GM21737 (cell line): ENCODE data around the gene TMEM218.
"Not testable (repeated sequence)": the region's sequence is repeated elsewhere in the genome, so short reads cannot be mapped to it uniquely, and the experiment has no call there.

ENCODE experiments used
- ATAC-seq: cut with Tn5 transposase; IDR thresholded peaks from one replicate; pipeline ENCODE4 v1.9.1; 2021; ENCODE audit warnings: mild to moderate bottlenecking, moderate library complexity; ENCODE audit not compliant: unreplicated experiment

Gene TMEM218

DNA sequence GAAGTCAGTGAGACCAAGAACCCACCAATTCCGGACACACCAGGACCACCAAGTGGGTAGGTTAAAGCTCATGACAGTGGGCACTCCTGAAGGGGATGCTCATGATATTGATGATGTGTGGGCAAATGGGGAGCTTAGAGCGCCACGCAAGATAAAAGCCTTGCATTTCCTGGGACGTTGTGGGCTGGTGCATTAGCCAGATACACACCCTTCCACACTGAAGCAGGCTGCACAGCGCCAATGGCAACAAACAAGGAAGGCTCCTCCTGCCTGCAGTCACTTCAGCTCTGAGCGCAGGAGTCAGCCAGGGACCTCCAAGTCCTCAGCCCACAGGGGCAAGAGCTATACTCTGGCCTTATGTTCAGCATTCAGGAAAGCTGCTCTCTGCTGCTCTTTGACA is 20.6 kb downstream of the TMEM218 start:
- no peak for ATAC-seq

DNA sequence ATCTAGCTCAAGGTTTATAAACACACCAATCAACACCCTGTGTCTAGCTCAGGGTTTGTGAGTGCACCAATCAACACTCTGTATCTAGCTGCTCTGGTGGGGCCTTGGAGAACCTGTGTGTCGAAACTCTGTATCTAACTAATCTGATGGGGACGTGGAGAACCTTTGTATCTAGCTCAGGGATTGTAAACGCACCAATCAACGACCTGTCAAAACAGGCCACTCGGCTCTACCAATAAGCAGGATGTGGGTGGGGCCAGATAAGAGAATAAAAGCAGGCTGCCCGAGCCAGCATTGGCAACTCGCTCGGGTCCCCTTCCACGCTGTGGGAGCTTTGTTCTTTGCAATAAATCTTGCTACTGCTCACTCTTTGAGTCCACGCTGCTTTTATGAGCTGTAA is 21.3 kb downstream of the TMEM218 start:
- ATAC-seq: not testable (repeated sequence)

DNA sequence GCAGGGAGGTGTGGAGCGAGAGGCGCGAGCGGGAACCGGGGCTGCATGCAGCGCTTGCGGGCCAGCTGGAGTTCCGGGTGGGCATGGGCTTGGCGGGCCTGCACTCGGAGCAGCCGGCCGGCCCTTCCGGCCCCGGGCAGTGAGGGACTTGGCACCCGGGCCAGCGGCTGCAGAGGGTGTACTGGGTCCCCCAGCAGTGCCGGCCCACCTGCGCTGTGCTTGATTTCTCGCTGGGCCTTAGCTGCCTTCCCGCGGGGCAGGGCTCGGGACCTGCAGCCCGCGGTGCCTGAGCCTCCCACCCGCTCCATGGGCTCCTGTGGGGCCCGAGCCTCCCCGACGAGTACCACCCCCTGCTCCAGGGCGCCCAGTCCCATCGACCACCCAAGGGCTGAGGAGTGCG is 21.9 kb downstream of the TMEM218 start:
- not testable (repeated sequence) for ATAC-seq

DNA sequence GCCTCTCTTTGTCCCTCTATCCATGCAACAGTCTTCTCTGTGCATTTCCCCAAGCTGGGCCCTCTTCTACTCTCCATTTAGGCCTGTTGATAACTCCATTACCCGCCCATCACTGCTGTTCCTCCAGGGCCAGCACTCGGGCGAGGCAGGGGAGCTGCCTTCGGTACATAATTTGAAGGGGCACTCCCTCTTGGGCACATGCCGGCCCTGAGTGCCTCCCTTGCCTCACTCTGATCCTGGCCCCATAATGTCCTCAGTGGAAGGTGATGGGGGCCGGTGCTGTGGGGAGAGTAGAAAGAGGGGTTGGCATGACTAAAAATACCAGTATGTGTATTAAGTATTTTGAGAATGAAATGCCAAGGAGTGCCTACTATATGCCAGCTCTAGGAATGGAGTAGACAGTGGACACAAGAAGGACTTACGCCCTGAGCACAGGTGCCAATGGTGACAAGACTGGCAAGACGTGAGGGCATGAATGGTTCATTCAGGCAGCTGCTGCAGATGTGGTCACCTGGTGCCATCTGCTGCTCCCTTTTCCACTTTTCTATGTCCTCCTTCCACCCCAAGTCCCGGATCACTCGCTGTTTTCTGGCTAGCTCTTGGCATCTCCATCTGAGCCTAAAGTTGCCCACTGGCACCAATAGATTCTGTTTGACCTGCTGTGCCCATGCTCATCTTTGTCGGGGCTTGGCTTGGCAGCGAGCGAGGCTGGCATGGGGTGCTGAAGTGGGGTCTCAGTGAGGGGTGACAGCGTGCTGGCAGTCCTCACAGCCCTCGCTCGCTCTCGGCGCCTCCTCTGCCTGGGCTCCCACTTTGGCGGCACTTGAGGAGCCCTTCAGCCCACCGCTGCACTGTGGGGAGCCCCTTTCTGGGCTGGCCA is 22.6 kb downstream of the TMEM218 start:
- ATAC-seq: no peak

DNA sequence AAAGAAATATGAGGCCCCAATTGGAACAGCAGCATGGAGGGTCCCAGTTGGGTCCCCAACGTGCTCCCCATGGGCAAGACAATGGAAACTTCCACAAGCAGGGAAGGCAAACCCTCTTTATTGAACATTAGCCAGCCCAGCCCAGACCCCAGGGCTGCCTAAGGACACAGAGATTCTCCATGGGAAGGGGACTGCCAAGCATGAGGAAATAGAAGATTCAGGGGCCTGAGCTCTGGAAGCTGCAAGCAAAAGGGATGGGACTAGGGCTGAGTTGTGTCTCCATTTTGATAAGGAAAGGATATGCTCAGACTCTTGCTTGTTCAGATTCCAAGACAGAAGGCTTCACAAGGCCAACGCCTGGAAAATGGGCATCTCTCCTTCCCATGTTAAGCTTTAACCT is 23.3 kb downstream of the TMEM218 start:
- no peak for ATAC-seq

DNA sequence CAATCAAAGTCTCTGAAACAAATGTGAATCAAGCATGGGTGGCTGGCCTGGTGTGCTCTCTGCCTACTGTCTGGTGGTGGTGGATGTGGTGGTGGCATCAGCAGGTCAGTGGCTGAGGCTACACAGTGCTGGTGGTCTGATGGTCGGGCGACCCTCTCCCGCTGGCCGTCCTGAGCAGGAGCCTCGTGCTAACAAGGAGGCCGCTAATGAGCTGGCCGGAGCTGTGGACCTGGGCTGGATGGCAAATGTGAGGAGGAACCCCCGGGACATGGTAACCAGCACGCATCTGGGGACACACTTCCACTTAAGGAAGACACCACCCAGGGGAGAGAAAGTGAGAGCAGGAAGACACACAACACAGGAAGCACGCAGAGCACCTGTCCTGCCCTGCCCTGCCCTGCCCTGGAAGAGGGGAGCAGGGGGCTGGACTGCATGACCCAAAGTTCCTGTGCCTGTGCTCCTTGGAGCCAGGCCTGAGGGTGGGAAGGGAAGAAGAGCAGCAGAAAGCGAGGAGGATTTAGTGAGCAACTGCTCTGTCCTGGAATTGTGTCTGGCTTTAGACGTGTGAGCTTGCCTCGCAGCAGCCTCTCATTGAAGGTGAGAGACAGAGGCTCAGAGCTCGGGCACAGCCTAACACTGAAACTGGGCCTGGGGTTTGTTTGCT is 24.7 kb downstream of the TMEM218 start:
- ATAC-seq: no peak

DNA sequence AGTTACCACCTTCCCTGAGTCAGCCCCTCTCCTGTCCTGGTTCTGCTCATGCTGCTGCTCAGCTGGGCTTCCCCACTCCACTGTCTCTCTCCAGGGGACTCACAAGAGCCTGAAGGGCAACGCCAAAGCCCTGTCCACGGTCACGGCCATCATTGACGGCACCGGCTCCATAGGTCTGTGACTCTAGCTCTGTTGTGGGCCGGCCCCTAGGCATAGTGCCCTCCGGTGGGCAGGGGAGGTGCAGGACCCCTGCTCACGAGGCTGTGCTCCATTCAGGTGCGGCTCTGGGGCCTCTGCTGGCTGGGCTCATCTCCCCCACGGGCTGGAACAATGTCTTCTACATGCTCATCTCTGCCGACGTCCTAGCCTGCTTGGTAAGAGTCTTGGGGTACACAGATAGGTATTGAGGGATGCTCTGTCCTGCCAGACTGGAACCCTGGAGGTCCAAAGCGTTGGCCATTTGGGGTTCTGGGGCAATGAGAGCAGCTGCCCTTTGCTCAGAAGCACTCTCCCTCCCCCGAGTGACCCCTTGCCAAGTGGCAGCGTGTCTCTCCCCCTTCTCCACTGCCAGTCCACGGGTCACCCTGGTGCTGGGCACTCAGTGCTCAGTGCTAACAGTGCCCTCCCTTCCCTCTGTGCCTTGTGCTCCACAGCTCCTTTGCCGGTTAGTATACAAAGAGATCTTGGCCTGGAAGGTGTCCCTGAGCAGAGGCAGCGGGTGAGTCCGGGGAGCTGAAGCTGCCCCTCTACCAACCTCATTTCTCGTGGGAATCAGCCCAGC is 25.9 kb downstream of the TMEM218 start:
- ATAC-seq: no peak

DNA sequence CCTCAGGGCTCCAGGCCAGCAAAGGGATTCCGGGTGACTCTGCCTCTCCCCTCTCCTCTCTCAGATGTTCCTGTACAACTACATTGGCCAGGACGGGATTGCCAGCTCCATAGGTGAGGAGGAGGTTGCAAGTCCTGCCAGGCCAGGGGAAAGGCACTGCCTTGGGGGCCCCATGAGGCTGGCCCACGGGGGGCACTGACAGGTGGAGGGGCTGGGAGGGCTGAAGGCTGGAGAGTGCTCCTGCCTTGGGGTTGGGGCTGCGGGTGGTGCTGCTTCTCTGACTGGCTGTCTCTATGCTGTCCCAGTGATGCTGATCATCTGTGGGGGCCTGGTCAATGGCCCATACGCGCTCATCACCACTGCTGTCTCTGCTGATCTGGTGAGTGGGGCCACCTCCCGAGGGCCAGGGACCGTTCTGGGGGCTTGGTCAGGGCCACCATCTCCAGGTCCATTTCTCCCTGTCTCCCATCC is 26.6 kb downstream of the TMEM218 start:
- no peak for ATAC-seq

DNA sequence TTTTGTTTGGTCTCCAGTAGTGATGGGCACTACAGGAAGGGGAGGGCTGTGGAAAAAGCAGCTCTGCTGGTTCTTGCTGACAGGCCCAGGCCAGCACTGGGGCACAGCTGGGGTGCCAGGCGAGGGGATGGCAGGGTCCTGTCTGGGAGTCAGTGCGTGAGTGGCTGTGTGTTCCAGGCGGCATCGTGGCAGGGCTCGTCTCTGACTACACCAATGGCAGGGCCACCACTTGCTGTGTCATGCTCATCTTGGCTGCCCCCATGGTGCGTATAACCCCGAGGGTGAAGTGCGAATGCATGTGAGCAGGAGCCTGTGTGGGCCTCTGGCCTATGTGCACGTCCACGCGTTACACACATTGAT is 27.4 kb downstream of the TMEM218 start:
- no peak for ATAC-seq

DNA sequence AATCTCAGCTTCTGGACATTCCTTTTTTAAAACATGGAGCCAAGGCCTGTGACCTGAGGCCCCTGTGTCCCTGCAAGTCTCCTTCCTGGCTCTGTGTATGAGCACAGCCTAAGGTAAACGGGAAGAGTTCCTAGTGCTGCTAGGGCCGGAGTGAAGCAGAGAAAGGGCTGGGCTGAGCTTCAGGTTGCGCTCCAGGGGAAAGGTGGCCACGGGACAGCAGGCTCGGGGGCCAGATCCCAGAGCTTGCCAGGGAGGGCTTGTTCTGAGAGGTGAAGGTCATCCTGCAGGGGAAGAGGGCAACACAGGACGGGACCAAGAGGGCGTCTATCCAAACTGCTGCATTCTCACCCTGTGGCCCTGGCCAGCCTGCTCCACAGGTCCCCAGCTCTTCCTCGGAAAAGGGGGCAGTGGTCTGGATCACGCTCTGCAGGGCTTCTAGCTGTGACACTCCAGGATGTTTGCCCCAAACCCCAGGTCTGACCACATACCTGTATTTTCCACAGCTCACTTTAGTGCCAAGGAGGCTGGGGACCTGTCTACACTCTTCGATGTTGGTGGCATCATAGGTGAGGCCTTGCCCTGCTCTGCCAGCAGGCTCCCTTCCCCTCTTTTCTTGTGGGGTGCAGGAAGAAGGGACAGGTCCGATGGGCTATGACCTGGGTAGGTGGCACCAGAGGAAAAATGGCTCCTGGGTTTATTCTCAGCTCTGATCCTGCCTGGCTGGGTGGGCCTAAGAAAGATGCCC is 27.9 kb downstream of the TMEM218 start:
- ATAC-seq: no peak

DNA sequence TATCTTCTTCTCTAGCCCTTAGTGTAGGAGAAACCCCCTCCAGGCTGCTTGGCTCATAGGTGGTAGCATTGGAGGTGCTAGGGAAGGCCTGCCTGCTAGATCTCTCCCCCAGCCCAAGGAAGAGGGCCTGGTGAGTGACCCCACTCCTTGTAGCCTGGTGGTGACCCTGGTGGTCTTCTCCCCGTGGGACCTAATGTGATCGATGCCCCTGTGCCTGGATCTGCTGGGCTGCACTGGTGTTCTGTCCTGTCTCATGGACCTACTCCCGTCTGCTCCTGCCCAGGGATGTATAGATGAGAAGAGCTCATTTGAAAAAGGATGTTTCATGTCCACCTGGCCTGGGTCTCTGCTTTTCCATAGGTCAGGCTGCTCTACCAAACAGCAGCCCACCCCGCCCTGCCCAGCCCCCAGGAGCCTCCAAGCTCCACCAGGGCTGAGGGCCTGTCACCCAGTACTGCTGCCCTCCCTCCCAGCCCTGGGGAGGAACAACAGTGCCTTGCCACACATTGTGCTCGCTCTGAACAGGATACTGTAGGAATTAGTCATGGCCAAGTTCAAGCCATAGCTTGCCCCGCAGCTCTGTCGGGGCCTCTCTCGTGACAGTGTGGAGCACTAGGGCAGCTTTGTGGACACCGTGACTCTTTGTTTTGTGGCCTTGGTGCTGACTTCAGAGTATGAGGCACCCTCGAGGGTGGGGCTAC is 28.7 kb downstream of the TMEM218 start:
- ATAC-seq: no peak

DNA sequence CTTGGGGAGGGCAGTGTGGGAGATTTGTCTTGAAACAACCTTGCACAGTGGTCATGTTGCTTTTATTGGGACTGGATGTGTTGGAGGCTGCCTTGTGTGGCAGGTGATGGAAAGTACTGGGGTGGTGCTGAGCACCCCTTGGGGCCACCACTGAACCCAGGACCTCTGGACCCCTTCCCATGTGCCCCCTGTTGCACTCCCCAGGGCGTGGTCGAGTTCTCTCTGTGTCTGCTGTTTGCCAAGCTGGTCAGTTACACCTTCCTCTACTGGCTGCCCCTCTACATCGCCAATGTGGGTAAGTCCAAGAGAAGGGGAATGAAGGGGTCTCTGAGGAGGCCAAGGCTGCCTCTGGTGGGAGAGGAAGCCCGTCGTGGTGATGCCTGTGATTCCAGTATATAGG is 29.4 kb downstream of the TMEM218 start:
- ATAC-seq: no peak

DNA sequence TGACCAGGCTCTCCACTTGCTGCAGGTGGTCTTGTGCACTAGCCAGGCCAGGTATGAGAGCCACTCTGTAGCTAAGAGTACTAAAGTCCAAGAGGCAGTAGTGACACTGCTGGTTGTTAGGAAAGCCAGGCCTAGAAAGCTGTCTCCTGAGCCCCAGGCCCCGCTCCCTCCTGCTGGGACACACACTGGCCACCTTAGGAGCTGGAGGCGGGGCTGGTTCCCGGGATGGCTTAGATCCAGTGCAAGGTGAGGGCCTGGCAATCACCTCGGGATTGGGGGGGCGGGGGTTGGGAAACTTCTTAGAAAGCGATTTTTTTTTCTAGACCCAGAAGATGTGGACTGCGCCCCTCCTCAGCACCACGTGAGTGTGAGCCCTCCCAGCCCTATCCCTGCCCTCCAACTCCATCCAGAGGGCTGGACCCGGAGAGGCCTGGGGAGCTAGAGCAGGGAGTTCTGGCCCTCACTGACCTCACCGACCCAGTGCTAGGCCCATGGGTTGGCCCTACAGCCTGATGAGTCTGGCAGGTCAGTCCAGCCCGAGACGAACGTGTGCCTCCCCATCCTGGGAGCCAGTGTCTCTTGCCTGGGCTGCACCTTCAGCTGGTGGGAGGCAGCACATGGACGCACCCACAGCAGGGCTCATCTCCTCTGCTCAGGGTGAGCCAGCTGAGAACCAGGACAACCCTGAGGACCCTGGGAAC is 30.2 kb downstream of the TMEM218 start:
- no peak for ATAC-seq

DNA sequence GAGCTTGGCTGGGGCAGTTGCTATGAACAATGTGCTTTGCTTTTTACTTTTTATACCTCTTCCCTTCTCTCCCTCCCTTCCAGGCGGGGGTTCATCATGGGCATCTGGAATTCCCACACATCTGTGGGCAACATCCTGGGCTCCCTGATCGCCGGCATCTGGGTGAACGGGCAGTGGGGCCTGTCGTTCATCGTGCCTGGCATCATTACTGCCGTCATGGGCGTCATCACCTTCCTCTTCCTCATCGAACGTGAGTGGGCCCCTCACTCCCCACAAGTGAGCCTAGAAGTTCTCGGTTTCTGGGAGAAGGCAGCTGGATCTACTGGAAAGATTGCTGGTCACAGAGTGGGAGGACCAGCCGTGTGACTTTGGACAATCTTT is 30.9 kb downstream of the TMEM218 start:
- ATAC-seq: no peak

DNA sequence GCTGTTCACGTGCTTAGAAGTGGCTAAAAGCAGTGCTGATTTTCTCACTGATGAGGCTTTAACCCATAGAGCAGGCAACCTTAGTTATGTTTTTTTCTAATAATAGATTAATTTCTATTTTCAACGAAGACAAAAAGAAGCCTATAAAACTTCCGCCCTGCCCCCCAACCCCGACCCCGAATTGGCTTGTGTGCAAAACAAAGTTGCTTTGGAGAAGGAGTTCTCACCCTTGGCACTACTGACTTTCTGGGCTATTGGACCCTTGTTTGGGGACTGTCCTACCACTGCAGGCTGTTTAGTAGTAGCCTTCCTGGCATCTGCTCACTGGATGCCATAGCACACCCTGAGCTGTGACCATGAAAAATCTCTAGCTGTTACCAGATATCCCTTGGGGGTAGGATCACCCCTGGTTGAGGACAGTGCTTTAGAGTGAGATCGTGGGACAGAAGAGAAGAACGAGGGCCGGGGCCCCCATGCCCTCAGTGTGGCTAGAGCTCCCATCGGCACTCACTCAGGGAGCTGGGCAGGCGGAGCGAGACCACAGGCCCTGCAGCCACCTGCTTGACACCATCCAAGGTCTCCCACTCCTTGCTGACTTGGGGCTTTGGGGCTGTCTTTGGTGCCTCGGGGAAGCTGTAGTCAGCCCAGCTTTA is 31.4 kb downstream of the TMEM218 start:
- no peak for ATAC-seq

DNA sequence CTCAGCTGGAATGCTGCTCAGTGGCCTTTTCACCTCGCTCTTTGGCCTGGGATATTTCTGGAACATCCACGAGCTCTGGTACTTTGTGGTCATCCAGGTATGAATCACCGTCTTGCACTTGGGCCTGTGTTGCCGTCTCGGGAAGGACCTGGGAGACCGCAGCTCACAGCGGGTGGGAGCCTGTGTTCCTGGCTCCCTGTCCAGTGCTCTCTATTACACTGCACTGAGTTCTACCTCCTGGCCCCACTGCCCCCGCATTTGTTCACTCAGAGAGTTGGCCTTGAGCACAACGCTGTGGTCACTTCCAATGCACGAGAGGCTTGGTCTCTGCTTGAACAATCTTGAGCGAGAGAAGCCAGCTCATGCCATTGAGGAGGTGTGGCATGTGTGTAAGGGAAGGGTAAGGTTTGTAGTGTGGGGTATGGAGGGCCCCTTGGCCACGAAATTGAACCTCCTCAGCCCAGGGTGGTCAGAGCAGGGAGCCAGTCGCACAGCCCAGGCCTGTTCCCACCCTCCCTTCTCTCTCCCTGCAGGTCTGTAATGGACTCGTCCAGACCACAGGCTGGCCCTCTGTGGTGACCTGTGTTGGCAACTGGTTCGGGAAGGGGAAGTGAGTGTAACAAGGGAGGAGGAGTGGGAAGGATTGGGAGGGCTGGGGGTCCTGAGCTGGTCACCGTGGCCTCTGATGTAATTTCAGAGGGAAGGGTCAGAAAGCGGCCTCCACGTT is 32.1 kb downstream of the TMEM218 start:
- no peak for ATAC-seq

DNA sequence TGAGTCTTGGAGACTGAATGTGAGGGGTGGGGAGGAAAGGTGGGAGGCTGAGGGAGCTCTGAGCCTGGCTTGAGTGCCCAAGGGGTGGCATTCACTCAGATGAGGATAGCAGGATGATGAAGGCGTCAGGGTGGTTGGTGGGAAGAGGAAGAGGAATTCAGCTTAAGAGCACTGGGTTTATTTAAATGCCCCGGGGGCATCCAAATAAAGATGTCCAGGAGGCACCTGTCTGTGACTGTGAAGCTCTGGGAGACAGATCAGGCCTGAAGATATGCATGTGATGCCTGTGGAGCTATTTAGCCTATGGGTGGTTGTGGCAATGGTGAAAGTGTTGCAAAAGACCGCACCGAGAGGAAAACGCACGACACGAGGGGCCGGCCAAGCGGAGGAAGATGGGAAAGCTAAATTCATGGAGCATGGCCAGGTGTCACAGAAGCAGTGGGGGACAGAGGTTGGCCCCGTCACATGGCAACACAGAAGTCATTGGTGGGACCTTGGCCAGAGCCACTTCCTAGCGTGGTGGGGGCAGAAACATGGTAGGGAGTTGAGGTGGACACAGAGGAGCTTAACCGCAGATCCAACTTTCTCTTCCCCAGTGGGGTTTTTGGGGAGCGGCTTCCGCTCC is 32.8 kb downstream of the TMEM218 start:
- no peak for ATAC-seq

DNA sequence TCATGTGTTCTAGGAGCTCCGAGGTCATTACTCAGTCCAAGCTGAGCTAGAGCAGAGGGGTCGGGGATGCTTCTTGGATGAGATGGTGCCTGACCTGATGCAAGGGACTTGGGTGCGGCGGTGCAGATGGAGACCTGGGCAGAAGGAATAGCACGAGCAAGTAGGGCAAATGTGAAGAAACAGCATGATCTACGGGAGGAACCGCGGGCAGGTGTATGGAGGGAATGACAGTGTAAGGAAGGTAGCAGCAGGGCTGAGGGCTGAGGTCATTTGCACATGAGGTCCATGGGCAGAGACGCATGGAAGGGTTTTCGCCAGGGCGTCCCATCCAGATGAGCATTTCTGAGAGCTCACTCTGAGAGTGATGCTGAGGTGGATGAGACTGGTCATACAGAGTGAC is 33.4 kb downstream of the TMEM218 start:
- ATAC-seq: no peak
